ENCODE measurements around the gene IL10. TPM values are rescaled to one million over a fixed set of nuclear protein-coding genes. Genes with fewer than 3 reads are reported as not detected.
"Not testable (repeated sequence)": the region's sequence is repeated elsewhere in the genome, so short reads cannot be mapped to it uniquely, and the experiment has no call there.

The IL10 gene
- total RNA-seq, 1 donor from 2014 or later: not detected

DNA sequence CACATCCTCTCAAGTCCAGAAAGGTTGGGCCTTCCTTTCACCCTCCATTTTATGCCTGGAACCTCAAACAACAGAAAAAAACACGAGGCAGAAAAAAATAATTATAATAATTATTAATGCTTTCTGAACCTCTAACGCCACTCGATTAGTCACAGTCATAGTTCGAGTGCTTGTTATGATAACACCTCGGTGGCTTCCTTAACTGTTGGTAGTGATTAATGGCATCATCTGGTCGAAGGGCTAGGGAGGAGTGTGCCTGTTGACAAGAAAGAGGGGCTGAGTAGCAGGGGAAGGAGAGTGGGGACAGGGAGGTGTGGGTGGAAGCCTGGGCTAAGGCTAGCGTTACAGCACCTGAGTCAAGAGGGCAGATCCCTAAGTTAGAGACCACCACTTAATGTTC lies 21.3 kb upstream of the IL10 start:
- no peak for DNase-seq (ENCODE audit: low read depth)

DNA sequence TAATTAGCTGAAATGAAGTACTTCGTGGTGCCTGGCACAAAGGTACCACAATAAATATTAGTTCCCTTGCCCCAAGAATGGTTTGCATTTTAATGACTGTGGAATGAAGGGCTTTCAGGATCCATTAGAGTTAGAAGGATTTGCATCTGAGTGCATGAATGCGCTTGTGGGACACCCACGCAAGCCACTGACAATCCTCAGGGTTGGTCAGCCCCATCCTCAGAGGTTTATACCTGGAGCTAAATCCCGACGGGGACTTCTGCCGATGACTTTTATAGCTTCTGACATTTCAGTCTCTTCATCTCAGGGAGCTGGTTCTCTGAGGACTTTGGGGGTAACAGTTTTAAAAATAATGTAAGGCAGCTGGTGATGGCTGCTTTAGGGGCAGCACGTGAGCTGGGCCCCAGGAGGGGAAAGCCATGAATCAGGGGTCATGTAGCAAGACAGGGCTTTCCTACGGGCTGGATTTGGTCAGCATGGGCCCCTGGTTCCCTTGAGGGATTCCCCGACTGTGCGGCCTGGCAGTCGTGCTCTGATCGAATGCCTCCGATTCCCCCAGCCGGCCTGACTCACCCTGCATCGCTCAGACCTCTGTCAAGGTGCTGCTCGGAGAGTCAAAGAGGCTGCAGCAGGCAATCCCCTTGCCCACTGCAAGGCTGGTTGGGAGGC lies 20.8 kb upstream of the IL10 start:
- DNase-seq (ENCODE audit: low read depth): no peak

GRCh38 chr1:206790502-206791250 lies 18.4 kb upstream of the IL10 start:
- DNase-seq (ENCODE audit: low read depth): no peak

GRCh38 chr1:206788487-206789050 lies 16.3 kb upstream of the IL10 start:
- DNase-seq (ENCODE audit: low read depth): no peak

DNA sequence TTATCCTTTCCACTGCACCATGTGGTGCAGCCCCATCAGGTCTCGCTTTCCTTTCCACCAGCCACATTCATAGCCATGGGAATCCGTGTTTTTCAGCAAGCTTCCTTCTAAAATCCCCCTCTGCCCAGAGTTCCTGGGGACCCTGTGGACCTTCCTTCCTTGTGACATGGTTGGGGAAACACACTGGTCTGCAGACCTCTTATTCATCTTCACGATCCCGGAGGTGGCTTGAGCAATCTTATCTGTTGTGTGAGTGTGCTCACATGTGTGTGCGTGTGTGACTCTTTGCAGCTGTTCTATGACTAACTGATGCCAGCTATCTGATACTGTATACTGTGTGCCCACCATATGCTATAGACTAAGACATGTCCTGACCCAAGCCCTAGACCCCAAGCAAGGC lies 15.6 kb upstream of the IL10 start:
- no peak for DNase-seq (ENCODE audit: low read depth)

DNA sequence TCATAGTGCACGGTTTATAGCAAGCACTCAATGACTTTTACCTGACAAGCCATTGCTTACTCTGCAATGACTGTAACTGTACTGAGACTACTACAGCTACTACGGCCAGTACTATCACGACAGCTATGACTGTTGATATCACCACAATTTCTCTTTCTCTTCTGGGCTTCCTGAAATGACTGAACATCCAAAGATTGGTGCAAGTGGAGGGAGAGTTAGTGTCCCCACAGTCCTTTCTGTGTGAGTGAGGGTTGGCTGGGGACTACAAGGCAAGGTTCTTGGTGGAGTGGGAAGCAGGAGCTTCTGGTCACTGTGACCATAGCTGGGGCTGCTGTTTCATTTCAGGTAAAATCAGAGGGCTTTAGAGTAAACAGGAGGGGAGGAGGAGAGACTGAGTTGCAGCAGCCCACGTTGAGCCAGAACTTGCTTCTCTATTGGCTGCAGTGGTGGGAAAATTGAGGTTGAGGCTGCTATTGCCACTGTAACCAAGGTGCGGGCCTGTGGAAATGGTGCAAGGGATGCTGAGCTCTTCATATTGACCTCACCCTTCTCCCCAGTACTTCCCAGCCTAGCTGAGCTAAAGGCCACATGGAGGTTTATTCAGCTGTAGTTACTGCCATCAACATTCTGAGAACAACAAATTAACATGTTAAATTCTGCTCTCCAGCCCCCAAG lies 14.1 kb upstream of the IL10 start:
- DNase-seq (ENCODE audit: low read depth): no peak

- DNase-seq (ENCODE audit: low read depth): no peak
Observed at GRCh38 chr1:206785182-206785765, 13.0 kb upstream of the IL10 start.

GRCh38 chr1:206784471-206784903 lies 12.2 kb upstream of the IL10 start:
- no peak for DNase-seq (ENCODE audit: low read depth)

- no peak for DNase-seq (ENCODE audit: low read depth)
Observed at GRCh38 chr1:206783506-206783905, 11.2 kb upstream of the IL10 start.

GRCh38 chr1:206782448-206782847 lies 10.2 kb upstream of the IL10 start:
- DNase-seq (ENCODE audit: low read depth): no peak

DNA sequence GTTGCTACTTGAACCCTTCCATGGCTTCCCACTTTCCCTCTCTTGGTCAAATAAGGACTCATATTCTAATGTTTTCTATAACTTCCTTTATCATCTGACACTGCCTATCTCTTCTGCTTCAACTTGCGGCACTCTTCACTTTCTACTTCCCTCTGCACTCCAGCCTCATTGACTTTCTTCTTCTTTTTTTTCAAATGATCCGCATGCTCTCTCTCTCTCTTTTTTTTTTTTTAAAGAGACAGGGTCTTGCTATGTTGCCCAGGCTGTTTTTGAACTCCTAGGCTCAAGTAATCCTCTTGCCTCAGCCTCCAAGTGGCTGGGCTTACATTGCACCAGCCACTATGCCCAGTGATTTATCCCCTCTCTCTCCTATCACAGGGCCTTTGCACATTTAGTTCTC lies 7.3 kb upstream of the IL10 start:
- DNase-seq (ENCODE audit: low read depth): no peak

GRCh38 chr1:206778911-206779310 lies 6.6 kb upstream of the IL10 start:
- DNase-seq (ENCODE audit: low read depth): not testable (repeated sequence)

GRCh38 chr1:206778031-206778430 lies 5.7 kb upstream of the IL10 start:
- no peak for DNase-seq (ENCODE audit: low read depth)

DNA sequence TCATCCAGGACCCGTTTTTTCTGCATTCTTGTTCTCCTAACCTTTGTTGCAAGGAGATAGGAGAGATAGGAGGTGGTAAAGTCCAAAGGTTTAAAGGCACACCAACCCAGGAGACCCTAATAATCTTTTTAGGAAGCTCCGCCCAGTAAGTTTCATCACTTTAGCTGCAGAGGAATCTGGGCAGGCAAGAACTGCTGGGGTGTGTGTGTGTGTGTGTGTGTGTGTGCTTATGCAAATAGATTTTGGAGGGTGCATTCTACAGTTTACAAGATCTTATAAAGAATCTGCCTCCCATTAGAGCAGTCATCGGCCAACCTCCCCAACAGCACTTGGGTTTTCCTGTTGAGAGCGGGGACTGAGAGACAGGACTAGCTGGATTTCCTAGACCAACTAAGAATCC lies 3.9 kb upstream of the IL10 start:
- no peak for DNase-seq (ENCODE audit: low read depth)

GRCh38 chr1:206774093-206774492 lies 1.8 kb upstream of the IL10 start:
- no peak for DNase-seq (ENCODE audit: low read depth)

GRCh38 chr1:206771338-206771692 lies 979 bp downstream of the IL10 start:
- no peak for DNase-seq (ENCODE audit: low read depth)

GRCh38 chr1:206770531-206771337 lies 1.6 kb downstream of the IL10 start, which contains the start of gene IL19:
TSS of gene IL19 (plus strand) at chr1:206770773. CDS start at chr1:206836663, 65,890 bp downstream.
- DNase-seq (ENCODE audit: low read depth): peak; percentile 96

DNA sequence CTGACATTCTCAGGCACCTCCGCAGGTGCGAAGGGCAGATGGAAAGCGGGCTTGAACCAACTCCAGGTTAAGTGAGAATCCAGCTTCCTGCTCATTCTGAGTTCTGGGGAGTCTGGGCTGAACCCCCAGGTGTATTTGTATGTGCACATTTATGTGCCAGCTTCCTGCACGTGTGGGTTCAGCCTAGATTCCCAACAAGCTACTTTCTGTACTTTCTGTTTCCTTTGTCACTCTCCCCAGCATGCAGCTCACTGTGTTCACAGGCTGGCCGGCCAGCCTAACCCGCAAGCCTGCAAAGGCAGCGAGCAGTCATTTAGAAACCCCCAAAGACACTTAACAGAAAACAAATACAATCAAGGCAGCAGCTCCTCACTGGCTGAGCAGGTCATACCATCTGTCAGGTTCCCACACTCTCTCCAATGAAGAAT lies 3.0 kb downstream of the IL10 start:
- DNase-seq (ENCODE audit: low read depth): no peak

- no peak for DNase-seq (ENCODE audit: low read depth)
Observed at GRCh38 chr1:206768472-206769303, 3.6 kb downstream of the IL10 start.

DNA sequence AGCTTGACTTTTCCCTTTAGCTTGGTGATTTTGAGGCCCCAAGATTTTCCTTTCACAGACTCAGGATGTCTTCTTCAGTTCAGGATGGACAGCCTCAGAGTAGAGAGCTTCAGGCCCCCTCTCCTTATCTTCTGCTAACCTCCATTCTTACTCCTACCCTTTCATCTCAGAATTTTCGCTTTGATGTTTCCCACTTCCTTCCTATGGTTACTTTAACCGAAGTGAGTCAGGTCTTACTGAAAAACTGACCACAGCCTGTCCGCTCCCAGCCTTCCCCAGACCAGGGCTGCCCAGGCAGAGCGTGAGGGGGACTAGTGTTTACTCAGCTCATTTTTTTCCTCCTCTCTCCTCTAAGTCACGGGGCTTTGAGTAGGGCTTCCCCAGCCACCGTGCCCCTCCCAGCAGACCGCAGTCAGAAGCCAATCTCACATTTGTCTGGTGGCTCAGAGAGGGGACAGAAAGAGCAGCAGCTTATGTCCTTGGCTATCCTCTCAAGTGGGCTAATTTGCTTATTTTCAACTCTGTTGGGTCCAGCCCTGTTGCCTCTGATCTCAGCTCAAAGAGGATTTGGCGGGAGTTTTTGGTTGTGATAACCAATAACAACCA lies 5.9 kb downstream of the IL10 start:
- DNase-seq (ENCODE audit: low read depth): peak; percentile 95
